Loucy (cell line): ENCODE data around the gene QRICH1.

Experiments used
- CTCF ChIP-seq: fragments of 200-600 bp; sonication (generic); conservative IDR thresholded peaks from 2 replicates; pipeline ENCODE4 v1.5.1; 2014; ENCODE audit warnings: mild to moderate bottlenecking, antibody characterized with exemption, low read length
- EZH2phosphoT487 ChIP-seq: fragments of 200-600 bp; IDR thresholded peaks from 2 replicates; pipeline ENCODE4 v1.6.1; 2018; ENCODE audit warnings: antibody characterized with exemption, mild to moderate bottlenecking, moderate library complexity, borderline replicate concordance

- TF ChIP-seq CTCF (no peak), EZH2phosphoT487 (no peak)
Measured at GRCh38 chr3:49018707-49019006, 75.2 kb downstream of the QRICH1 start.
